Measurements from ENCODE around the gene MAD1L1. TPM values are rescaled to one million over a fixed set of nuclear protein-coding genes. Genes with fewer than 3 reads are reported as not detected.

MAD1L1 gene
- total RNA-seq, 2 donors from 2014 or later, result 81.3 to 115 TPM

DNA sequence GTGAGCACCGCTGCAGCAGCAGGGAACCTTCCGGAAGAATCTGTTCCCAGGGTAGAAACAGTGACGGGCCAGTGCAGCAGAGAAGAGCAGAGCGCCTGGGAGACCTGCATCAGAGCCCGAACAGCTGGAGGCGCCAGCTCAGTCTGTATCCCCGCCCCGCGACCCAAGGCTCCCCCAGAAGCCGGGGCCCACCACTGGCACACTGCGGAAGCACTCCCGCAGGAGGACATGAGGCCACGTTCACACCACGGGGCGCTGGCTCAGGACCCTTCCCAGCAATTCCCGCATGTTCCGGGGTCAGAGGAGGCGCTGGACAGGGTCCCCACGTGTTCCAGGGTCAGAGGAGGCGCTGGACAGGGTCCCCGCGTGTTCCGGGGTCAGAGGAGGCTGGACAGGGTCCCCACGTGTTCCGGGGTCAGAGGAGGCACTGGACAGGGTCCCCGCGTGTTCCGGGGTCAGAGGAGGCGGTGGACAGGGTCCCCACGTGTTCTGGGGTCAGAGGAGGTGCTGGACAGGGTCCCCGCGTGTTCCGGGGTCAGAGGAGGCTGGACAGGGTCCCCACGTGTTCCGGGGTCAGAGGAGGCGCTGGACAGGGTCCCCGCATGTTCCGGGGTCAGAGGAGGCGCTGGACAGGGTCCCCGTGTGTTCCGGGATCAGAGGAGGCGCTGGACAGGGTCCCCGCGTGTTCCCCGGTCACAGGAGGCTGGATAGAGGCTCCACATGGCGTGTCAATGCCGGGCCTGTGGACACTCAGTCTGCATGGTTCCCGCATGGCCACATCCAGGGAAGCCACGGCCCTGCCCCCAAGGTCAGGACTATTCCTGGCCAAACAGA is 117.6 kb downstream of the MAD1L1 start:
- H3K9me3 ChIP-seq (ENCODE audit: control insufficient read depth, low read length, poor library complexity, severe bottlenecking), result no peaks in the 10 kb centered on the region
- ATAC-seq, result no peak
- H3K27me3 Mint-ChIP-seq, result no peaks in the 10 kb centered on the region
- H3K36me3 Mint-ChIP-seq (ENCODE audit: low read depth), result peaks cover 4% of the 10 kb centered on the region
- DNase-seq, result no peak
- peaks cover 33% of the 10 kb centered on the region for H3K4me1 Mint-ChIP-seq
- no peak overlapping the region for H3K4me3 Mint-ChIP-seq
- no peak overlapping the region for H3K27ac Mint-ChIP-seq

GRCh38 chr7:2114052-2114451 is 118.7 kb downstream of the MAD1L1 start:
- DNase-seq (no peak), ATAC-seq (no peak)
- no peaks in the 10 kb centered on the region for H3K36me3 Mint-ChIP-seq (ENCODE audit: low read depth)
- H3K27me3 Mint-ChIP-seq, result no peaks in the 10 kb centered on the region
- no peak overlapping the region for H3K4me3 Mint-ChIP-seq
- H3K27ac Mint-ChIP-seq, result no peak overlapping the region
- peaks cover 25% of the 10 kb centered on the region for H3K4me1 Mint-ChIP-seq
- no peaks in the 10 kb centered on the region for H3K9me3 ChIP-seq (ENCODE audit: control insufficient read depth, low read length, poor library complexity, severe bottlenecking)

DNA sequence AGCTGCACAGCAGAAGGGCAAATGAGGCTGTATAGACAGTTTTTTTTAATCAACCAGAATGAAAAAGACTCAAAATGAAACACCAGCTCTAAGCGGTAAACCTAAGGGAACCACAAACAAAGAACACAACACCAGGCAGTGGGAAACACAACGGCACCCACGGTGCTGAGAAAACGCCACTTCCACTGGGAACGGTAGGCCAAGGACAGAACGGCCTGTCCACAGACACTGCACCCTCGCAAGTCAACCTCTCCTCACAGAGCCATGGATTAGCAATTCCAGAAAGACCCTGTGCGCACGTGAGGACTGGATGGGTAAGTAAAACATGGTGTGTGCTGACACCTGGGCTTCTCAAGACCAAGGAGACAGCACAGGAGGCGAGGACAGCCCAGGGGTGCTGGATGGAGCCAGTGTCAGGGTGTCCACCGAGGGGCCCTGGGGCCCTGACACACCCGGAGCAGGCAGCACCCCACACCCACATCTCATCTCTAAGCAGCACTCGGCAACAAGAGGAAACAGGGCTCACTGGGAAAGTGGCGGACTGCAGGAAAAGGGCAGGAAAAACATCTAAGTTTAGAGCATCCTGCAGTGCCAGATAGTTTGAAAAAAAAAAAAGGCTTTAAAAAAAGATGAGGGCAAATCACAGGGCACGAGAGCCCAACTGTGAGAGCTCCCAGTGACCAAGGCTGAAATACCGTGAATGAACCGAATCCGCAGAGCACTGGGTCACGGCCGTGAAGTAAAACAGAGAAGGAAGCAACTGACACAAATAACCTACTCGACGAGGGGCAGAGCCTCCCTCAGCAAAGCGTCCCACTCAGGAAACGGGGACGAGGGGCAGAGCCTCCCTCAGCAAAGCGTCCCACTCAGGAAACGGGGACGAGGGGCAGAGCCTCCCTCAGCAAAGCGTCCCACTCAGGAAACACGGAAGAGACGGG is 120.2 kb downstream of the MAD1L1 start:
- peaks cover 25% of the 10 kb centered on the region for H3K4me1 Mint-ChIP-seq
- no peaks in the 10 kb centered on the region for H3K27me3 Mint-ChIP-seq
- H3K9me3 ChIP-seq (ENCODE audit: control insufficient read depth, low read length, poor library complexity, severe bottlenecking), result no peaks in the 10 kb centered on the region
- ATAC-seq (no peak), DNase-seq (no peak)
- no peaks in the 10 kb centered on the region for H3K36me3 Mint-ChIP-seq (ENCODE audit: low read depth)
- H3K27ac Mint-ChIP-seq, result peak overlapping the region; percentile 43
- peak overlapping the region; percentile 70 for H3K4me3 Mint-ChIP-seq

DNA sequence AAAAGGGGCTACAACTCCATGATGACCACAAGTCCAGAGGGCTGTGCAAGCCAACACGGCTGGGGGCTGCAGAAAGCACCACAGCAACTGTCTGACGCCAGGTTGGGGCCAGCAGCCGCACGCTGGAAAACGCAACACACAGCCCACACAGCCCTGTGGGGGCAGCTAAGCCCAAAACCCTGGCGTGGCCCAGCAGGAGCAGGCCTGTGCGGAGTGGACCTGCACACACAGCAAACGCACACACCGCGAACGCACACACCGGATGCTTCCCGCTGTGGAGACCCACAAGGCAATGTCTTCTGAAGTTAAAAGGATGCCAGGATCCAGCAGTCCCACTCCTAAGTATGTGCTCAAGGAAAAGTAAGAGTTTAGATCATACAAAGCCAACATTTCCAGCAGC is 121.2 kb downstream of the MAD1L1 start:
- Mint-ChIP-seq H3K27me3 (no peaks in the 10 kb centered on the region), H3K4me3 (peak overlapping the region; percentile 85), H3K4me1 (peaks cover 25% of the 10 kb centered on the region), H3K36me3 (ENCODE audit: low read depth) (no peaks in the 10 kb centered on the region), H3K27ac (peak overlapping the region; percentile 43)
- H3K9me3 ChIP-seq (ENCODE audit: control insufficient read depth, low read length, poor library complexity, severe bottlenecking), result no peaks in the 10 kb centered on the region
- ATAC-seq, result no peak
- no peak for DNase-seq

DNA sequence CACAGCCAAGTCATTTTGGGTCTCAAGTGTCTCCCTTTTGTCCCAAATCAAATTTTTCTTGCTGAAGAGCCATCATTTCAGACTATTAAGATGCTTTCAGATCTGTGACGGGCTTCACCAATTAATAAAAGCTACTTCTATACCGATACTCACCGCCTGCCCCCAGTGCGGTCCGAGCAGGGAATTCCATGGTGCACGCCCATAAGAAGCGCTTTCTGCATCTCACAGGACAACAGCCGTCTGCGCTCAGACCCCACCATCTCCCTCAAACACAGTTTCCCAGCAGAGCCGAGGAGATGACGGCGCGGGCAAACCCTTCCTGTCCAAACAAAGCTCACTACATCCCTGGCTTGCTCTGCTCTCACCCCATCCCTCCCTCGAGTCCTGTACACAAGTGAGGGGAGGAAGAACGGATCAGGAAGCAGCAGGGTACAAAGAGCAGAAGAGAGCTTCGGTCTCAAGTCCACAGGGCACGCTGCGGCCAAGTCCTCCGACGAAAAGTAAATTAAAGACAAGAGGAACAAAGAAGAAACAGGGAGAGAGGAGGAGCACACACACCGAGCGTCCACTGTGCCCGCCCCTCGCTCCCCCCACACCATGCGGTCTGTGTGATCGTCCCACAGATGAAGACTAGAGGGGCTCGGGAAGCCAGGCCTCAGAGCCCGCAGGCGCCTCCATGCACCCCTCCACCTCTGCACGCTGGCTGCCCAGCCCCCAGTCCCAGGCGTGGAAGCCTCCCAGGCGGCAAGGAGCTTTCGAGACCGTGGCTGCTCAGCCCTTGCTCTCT is 121.9 kb downstream of the MAD1L1 start:
- peaks cover 25% of the 10 kb centered on the region for H3K4me1 Mint-ChIP-seq
- no peak for DNase-seq
- no peak for ATAC-seq
- H3K4me3 Mint-ChIP-seq, result peak overlapping the region; percentile 85
- peak overlapping the region; percentile 62 for H3K27ac Mint-ChIP-seq
- no peaks in the 10 kb centered on the region for H3K27me3 Mint-ChIP-seq
- H3K36me3 Mint-ChIP-seq (ENCODE audit: low read depth), result no peaks in the 10 kb centered on the region
- no peaks in the 10 kb centered on the region for H3K9me3 ChIP-seq (ENCODE audit: control insufficient read depth, low read length, poor library complexity, severe bottlenecking)

DNA sequence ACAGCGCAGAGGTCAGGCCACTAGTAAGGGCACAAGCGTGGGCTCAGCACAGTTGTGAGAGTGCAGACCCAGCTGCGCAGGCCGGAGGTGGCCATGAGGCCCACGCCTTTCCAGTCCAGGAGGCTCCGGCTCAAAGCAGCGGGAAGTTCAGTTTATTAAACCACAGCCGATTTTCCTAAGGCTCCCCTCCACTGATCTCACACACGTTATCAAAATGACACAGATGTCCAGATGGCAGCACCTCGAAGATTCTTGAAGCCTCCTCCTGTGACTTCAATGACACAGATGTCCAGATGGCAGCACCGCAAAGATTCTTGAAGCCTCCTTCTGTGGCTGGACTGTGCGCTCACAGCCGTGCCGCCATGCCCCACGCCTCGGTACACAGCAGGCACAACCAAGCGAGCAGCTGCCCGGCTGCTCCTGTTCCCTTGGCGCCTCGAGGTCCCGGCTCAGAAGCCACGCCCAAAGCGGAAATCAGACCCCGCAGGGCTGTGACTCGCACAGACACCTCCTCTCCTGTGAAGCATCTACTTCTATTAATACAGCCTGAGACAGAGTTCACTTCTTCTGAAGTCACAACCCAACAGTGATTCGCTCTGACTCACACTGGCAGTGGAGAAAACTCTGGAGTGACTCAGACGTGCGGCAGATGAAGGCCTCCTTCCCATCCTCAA is 122.7 kb downstream of the MAD1L1 start:
- H3K36me3 Mint-ChIP-seq (ENCODE audit: low read depth), result no peaks in the 10 kb centered on the region
- H3K4me3 Mint-ChIP-seq, result no peak overlapping the region
- peak overlapping the region; percentile 62 for H3K27ac Mint-ChIP-seq
- H3K27me3 Mint-ChIP-seq, result no peaks in the 10 kb centered on the region
- no peaks in the 10 kb centered on the region for H3K9me3 ChIP-seq (ENCODE audit: control insufficient read depth, low read length, poor library complexity, severe bottlenecking)
- ATAC-seq (peak; percentile 27), DNase-seq (no peak)
- H3K4me1 Mint-ChIP-seq, result peaks cover 25% of the 10 kb centered on the region

- Mint-ChIP-seq H3K27ac (no peak overlapping the region), H3K36me3 (ENCODE audit: low read depth) (no peaks in the 10 kb centered on the region), H3K27me3 (no peaks in the 10 kb centered on the region), H3K4me3 (no peak overlapping the region), H3K4me1 (peaks cover 26% of the 10 kb centered on the region)
- H3K9me3 ChIP-seq (ENCODE audit: control insufficient read depth, low read length, poor library complexity, severe bottlenecking), result no peaks in the 10 kb centered on the region
- DNase-seq (no peak), ATAC-seq (no peak)
Measured at GRCh38 chr7:2109251-2109872, 123.4 kb downstream of the MAD1L1 start.

GRCh38 chr7:2108501-2109250 is 124.1 kb downstream of the MAD1L1 start:
- Mint-ChIP-seq H3K4me3 (no peak overlapping the region), H3K27ac (no peak overlapping the region), H3K4me1 (peaks cover 27% of the 10 kb centered on the region), H3K36me3 (ENCODE audit: low read depth) (no peaks in the 10 kb centered on the region), H3K27me3 (no peaks in the 10 kb centered on the region)
- no peaks in the 10 kb centered on the region for H3K9me3 ChIP-seq (ENCODE audit: control insufficient read depth, low read length, poor library complexity, severe bottlenecking)
- DNase-seq (no peak), ATAC-seq (no peak)

- H3K36me3 Mint-ChIP-seq (ENCODE audit: low read depth), result no peaks in the 10 kb centered on the region
- ATAC-seq, result no peak
- no peaks in the 10 kb centered on the region for H3K9me3 ChIP-seq (ENCODE audit: control insufficient read depth, low read length, poor library complexity, severe bottlenecking)
- peaks cover 27% of the 10 kb centered on the region for H3K4me1 Mint-ChIP-seq
- H3K4me3 Mint-ChIP-seq, result no peak overlapping the region
- H3K27me3 Mint-ChIP-seq, result no peaks in the 10 kb centered on the region
- DNase-seq, result no peak
- H3K27ac Mint-ChIP-seq, result no peak overlapping the region
Measured at GRCh38 chr7:2108071-2108455, 124.7 kb downstream of the MAD1L1 start.

DNA sequence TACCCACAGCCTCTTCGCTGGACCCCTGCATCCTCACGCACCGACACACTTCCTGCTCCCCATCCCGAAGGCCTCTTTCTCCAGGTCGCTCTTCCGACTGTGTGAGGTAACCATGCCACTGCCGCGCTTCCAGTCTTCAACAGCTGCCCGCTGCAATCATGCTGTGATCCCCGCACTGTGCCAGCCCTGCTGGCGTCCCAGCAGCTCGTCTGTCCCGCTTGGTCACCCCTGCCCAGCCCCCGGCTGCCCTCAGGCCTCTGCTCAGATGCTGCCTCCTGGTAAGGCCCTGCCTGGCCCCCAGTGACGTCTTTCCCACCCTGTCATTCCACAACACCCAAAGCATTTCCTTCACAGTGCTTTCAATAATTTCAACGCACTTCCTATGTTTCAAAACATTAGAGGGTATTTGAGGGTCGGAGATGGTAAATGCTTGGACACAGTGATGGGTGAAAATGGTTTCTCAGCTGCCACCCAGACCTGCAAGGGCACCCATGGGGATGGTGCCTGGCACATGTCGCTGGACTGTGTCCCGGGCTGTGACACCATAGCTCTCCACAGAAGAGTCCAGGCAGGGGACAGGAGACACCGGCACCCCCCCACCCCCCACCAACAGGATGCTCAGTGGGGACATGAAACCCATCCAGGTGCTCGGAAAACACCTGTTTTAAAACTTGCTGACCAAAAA is 125.2 kb downstream of the MAD1L1 start:
- ATAC-seq (no peak), DNase-seq (no peak)
- Mint-ChIP-seq H3K36me3 (ENCODE audit: low read depth) (no peaks in the 10 kb centered on the region), H3K27ac (no peak overlapping the region), H3K4me1 (peaks cover 24% of the 10 kb centered on the region), H3K27me3 (no peaks in the 10 kb centered on the region), H3K4me3 (peak overlapping the region; percentile 33)
- no peaks in the 10 kb centered on the region for H3K9me3 ChIP-seq (ENCODE audit: control insufficient read depth, low read length, poor library complexity, severe bottlenecking)

- Mint-ChIP-seq H3K27me3 (no peaks in the 10 kb centered on the region), H3K27ac (no peak overlapping the region), H3K36me3 (ENCODE audit: low read depth) (no peaks in the 10 kb centered on the region), H3K4me1 (peaks cover 19% of the 10 kb centered on the region), H3K4me3 (no peak overlapping the region)
- H3K9me3 ChIP-seq (ENCODE audit: control insufficient read depth, low read length, poor library complexity, severe bottlenecking), result no peaks in the 10 kb centered on the region
- DNase-seq (no peak), ATAC-seq (no peak)
Measured at GRCh38 chr7:2106924-2107323, 125.8 kb downstream of the MAD1L1 start.

Measured in T-helper 17 cell (primary cell).